AG10803 (cell line): ENCODE data around the gene STRA8.

Experiments
- DNase-seq: peaks from one replicate; pipeline ENCODE4 v3.0.0; 2010; ENCODE audit warnings: low read depth
- H3K4me3 ChIP-seq: 2 replicates; pipeline ENCODE4 v1.5.1; 2011; ENCODE audit warnings: mild to moderate bottlenecking, low read length, control low read depth
- CTCF ChIP-seq: conservative IDR thresholded peaks from 2 replicates; pipeline ENCODE4 v1.5.1; 2011; ENCODE audit warnings: mild to moderate bottlenecking, low read length, control low read depth, inconsistent platforms

STRA8 gene

GRCh38 chr7:135189221-135189662 is 44.4 kb upstream of the STRA8 start:
- TF ChIP-seq CTCF, result no peak
- no peak overlapping the region for H3K4me3 ChIP-seq
- no peak for DNase-seq

GRCh38 chr7:135189961-135190360 is 43.7 kb upstream of the STRA8 start:
- DNase-seq, result peak; percentile 72
- TF ChIP-seq CTCF, result no peak
- no peak overlapping the region for H3K4me3 ChIP-seq

GRCh38 chr7:135190703-135191102 is 42.9 kb upstream of the STRA8 start:
- no peak for TF ChIP-seq CTCF
- H3K4me3 ChIP-seq, result no peak overlapping the region

GRCh38 chr7:135192914-135193536 is 40.6 kb upstream of the STRA8 start:
- DNase-seq, result no peak
- no peak for TF ChIP-seq CTCF
- no peak overlapping the region for H3K4me3 ChIP-seq

More at GRCh38 chr7:135190703-135191102, 42.9 kb upstream of the STRA8 start:
- no peak for DNase-seq

GRCh38 chr7:135193615-135194081 is 40.0 kb upstream of the STRA8 start:
- TF ChIP-seq CTCF, result no peak
- H3K4me3 ChIP-seq, result no peak overlapping the region
- peak; percentile 94 for DNase-seq

- TF ChIP-seq CTCF, result no peak
- DNase-seq, result no peak
- no peak overlapping the region for H3K4me3 ChIP-seq
These were observed 39.0 kb upstream of the STRA8 start for GRCh38 chr7:135194494-135195095.

- DNase-seq, result no peak
- no peak overlapping the region for H3K4me3 ChIP-seq
- TF ChIP-seq CTCF, result no peak
These were observed 38.5 kb upstream of the STRA8 start for GRCh38 chr7:135195156-135195555.
